ENCODE data around the gene TUBA1C. TPM values are rescaled to one million over a fixed set of nuclear protein-coding genes. Genes with fewer than 3 reads are reported as not detected.

The TUBA1C gene
- total RNA-seq, 4 donors from 2014 or later = 122 to 210 (median 131) TPM

- peaks cover 0 to 16% (median 10%) of the 10 kb centered on the region in 3 donors for H3K4me1 ChIP-seq
- WGBS, 2 donors (ENCODE audit: low coverage in 1 of 2) = 0% methylated on average over 3 to 5 of the region's 19 CpGs
- H3K36me3 ChIP-seq = no peaks in the 10 kb centered on the region
- no peaks in the 10 kb centered on the region for H3K9me3 ChIP-seq
- H3K27me3 ChIP-seq = no peaks in the 10 kb centered on the region
- TF ChIP-seq EP300 (IDR thresholded peaks at IDR 0.05) = no peak
- TF ChIP-seq CTCF (IDR thresholded peaks at IDR 0.05) = no peak
- no peak for TF ChIP-seq POLR2A (IDR thresholded peaks at IDR 0.05)
- no peak for TF ChIP-seq POLR2AphosphoS5 (IDR thresholded peaks at IDR 0.05)
- peak overlapping the region in 1 of 4 donors; percentile 80 for H3K27ac ChIP-seq
- no peak for ATAC-seq
- H3K4me3 ChIP-seq = peak overlapping the region; percentile 19 to 69
Observed at GRCh38 chr12:49323524-49324097, 58.7 kb downstream of the TUBA1C start.

Other genes with a start within 250 kb of the TUBA1C start
- 10 to 100 TPM; 55.9 to 79.9 (median 64.2) TPM for gene PRKAG1, start 246.3 kb upstream of the TUBA1C start, total RNA-seq
- gene KMT2D, start 204.3 kb upstream of the TUBA1C start, total RNA-seq = 10 to 100 TPM; 23.6 to 75.0 (median 53.8) TPM
- gene RHEBL1, start 195.1 kb upstream of the TUBA1C start, total RNA-seq = under 1 TPM in 1 of 4 donors, not detected in 3; 0.35 TPM
- 1 to 10 TPM in 2 of 4 donors, under 1 TPM in 2; 0.54 to 1.2 (median 0.85) TPM for gene DHH, start 170.3 kb upstream of the TUBA1C start, total RNA-seq
- 10 to 100 TPM; 17.6 to 77.5 (median 37.5) TPM for gene LMBR1L, start 154.2 kb upstream of the TUBA1C start, total RNA-seq
- gene TUBA1B, start 133.7 kb upstream of the TUBA1C start, total RNA-seq = 1,000 to 10,000 TPM in 1 of 4 donors, 100 to 1,000 TPM in 3; 568 to 1,050 (median 731) TPM
- 1,000 to 10,000 TPM in 1 of 4 donors, 100 to 1,000 TPM in 3; 514 to 1,167 (median 639) TPM for gene TUBA1A, start 76.0 kb upstream of the TUBA1C start, total RNA-seq
- 10 to 100 TPM in 1 of 4 donors, 1 to 10 TPM in 3; 3.0 to 16.2 (median 5.8) TPM for gene PRPH, start 30.1 kb downstream of the TUBA1C start, total RNA-seq
- under 1 TPM in 1 of 4 donors, not detected in 3; 0.22 TPM for gene TROAP, start 58.2 kb downstream of the TUBA1C start, total RNA-seq
- gene C1QL4, start 72.1 kb downstream of the TUBA1C start, total RNA-seq = not detected
- under 1 TPM in 2 of 4 donors, not detected in 2; 0.08 to 0.40 TPM for gene DNAJC22, start 81.8 kb downstream of the TUBA1C start, total RNA-seq
- 10 to 100 TPM in 2 of 4 donors, 1 to 10 TPM in 2; 8.6 to 17.8 (median 9.5) TPM for gene SPATS2, start 102.4 kb downstream of the TUBA1C start, total RNA-seq

Data from gastroesophageal sphincter (tissue), 4 donors.